Endothelial cell of umbilical vein (primary cell): Measurements from ENCODE around the gene TXNRD2. TPM values are rescaled to one million over a fixed set of nuclear protein-coding genes. Genes with fewer than 3 reads are reported as not detected.

ENCODE experiments used
- BruUV-seq: library from RNA; stranded (reverse); fragments of 400-500 nt; replicated peaks from 2 replicates; lab custom pipeline; 2021; lab: Mats Ljungman, UMichigan
- CTCF ChIA-PET: fragments of 300-600, 350-600 bp; sonication (Branson Sonifier 250); formaldehyde crosslinking; loops from one replicate; lab custom pipeline; 2021; ENCODE audit warnings: antibody characterized with exemption, inconsistent platforms; lab: Charles Lee
- POLR2A ChIA-PET: fragments of 300-600, 350-600 bp; sonication (Branson Sonifier 250); formaldehyde crosslinking; loops from one replicate; lab custom pipeline; 2021; ENCODE audit warnings: antibody characterized with exemption, inconsistent platforms; lab: Charles Lee
- DNase-seq: peaks from one replicate; pipeline ENCODE4 v3.0.0-alpha.2; 2011; ENCODE audit warnings: low read depth, low spot score
- FAIRE-seq: peaks from 2 replicates; lab custom pipeline; 2011; peaks lifted over from hg19 to GRCh38; lab: Jason Lieb, UNC
- H2AFZ ChIP-seq: 2 replicates; pipeline ENCODE4 v1.6.0; 2012; ENCODE audit warnings: low read depth, low read length, control low read depth, inconsistent platforms
- H3K27ac ChIP-seq: 2 replicates; pipeline ENCODE4 v1.5.1; 2011; ENCODE audit warnings: low read depth, mild to moderate bottlenecking, control low read depth, low read length, moderate library complexity; ENCODE audit not compliant: insufficient read depth
- H3K27me3 ChIP-seq, 2 experiments: 2 replicates each; pipeline versions ENCODE4 v1.6.0 to v1.6.1; 2011; ENCODE audit warnings: low read length in 2 of 2, mixed read lengths in 1 of 2; ENCODE audit not compliant: control insufficient read depth in 2 of 2, insufficient read depth in 2 of 2
- H3K36me3 ChIP-seq, 2 experiments: 2 replicates in 1 of 2; 3 replicates in 1 of 2; pipeline ENCODE4 v1.5.1; 2011; ENCODE audit warnings: low read length in 2 of 2, mild to moderate bottlenecking in 1 of 2, moderate library complexity in 1 of 2; ENCODE audit not compliant: control insufficient read depth in 2 of 2, insufficient read depth in 2 of 2; ENCODE audit errors: extremely low read depth in 1 of 2
- H3K4me1 ChIP-seq: 3 replicates; pipeline ENCODE4 v1.5.1; 2011; ENCODE audit warnings: mild to moderate bottlenecking, low read length; ENCODE audit not compliant: control insufficient read depth, insufficient read depth; ENCODE audit errors: extremely low read depth
- H3K4me2 ChIP-seq: 2 replicates; pipeline ENCODE4 v1.6.1; 2011; ENCODE audit warnings: low read length, control low read depth, mixed read lengths; ENCODE audit not compliant: insufficient read depth
- H3K4me3 ChIP-seq, 3 experiments: fragments of 200-600 bp in 1 of 3; sonication (generic), shearing (Covaris generic) in 1 of 3; replicated peaks in 1 of 3; 2 replicates each; pipeline ENCODE4 v1.5.1; 2011 to 2016; ENCODE audit warnings: control low read depth in 3 of 3, low read length in 3 of 3, mild to moderate bottlenecking in 2 of 3, inconsistent platforms in 1 of 3, low read depth in 1 of 3, moderate library complexity in 1 of 3; ENCODE audit not compliant: insufficient read depth in 1 of 3
- H3K79me2 ChIP-seq: 2 replicates; pipeline ENCODE4 v1.6.0; 2012; ENCODE audit warnings: low read length, inconsistent platforms; ENCODE audit not compliant: control insufficient read depth, insufficient read depth
- H3K9ac ChIP-seq: replicated peaks from 2 replicates; pipeline ENCODE3; 2011; ENCODE audit warnings: low read length, control low read depth; ENCODE audit not compliant: insufficient read depth; ENCODE audit errors: extremely low read depth
- H3K9me1 ChIP-seq: replicated peaks from 3 replicates; pipeline ENCODE4 v1.6.0; 2011; ENCODE audit warnings: mild to moderate bottlenecking, low read length; ENCODE audit not compliant: control insufficient read depth, insufficient read depth; ENCODE audit errors: extremely low read depth
- H3K9me3 ChIP-seq: replicated peaks from 2 replicates; pipeline ENCODE4 v1.5.1; 2012; ENCODE audit warnings: low read length, inconsistent platforms; ENCODE audit not compliant: control insufficient read depth, insufficient read depth
- H4K20me1 ChIP-seq: replicated peaks from 2 replicates; pipeline ENCODE3; 2011; ENCODE audit warnings: mild to moderate bottlenecking, low read length; ENCODE audit not compliant: control insufficient read depth, insufficient read depth; ENCODE audit errors: extremely low read depth
- CTCF ChIP-seq, 2 donors: IDR thresholded peaks; 1 replicate in 1 of 2; 2 replicates in 1 of 2; pipeline ENCODE4 v1.5.1; 2011; ENCODE audit warnings: low read length in 2 of 2, mild to moderate bottlenecking in 2 of 2, moderate library complexity in 2 of 2, control low read depth in 1 of 2, inconsistent platforms in 1 of 2, low read depth in 1 of 2; ENCODE audit not compliant: insufficient read depth in 1 of 2; ENCODE audit errors: extremely low read depth in 1 of 2
- EZH2 ChIP-seq: IDR thresholded peaks from 2 replicates; pipeline ENCODE4 v1.6.1; 2012; ENCODE audit warnings: borderline replicate concordance, low read depth, mild to moderate bottlenecking, moderate library complexity, low read length, inconsistent platforms; ENCODE audit not compliant: severe bottlenecking
- FOS ChIP-seq: IDR thresholded peaks from 2 replicates; pipeline ENCODE4 v1.6.1; 2011; ENCODE audit warnings: mild to moderate bottlenecking, low read length, moderate library complexity, borderline replicate concordance; ENCODE audit not compliant: insufficient read depth
- GATA2 ChIP-seq: IDR thresholded peaks from 2 replicates; pipeline ENCODE4 v1.7.0; 2011; ENCODE audit warnings: low read depth, mild to moderate bottlenecking, moderate library complexity, mixed read lengths, low read length; ENCODE audit not compliant: insufficient read length, insufficient read depth
- JUN ChIP-seq: IDR thresholded peaks from 2 replicates; pipeline ENCODE4 v1.6.1; 2011; ENCODE audit warnings: borderline replicate concordance, low read depth; ENCODE audit not compliant: insufficient read length, insufficient read depth
- MAX ChIP-seq: IDR thresholded peaks from 2 replicates; pipeline ENCODE4 v1.6.1; 2011; ENCODE audit not compliant: insufficient read depth, insufficient read length
- MYC ChIP-seq: IDR thresholded peaks from one replicate; pipeline ENCODE4 v1.6.1; 2011; ENCODE audit warnings: mild to moderate bottlenecking, low read depth, low read length
- POLR2A ChIP-seq: IDR thresholded peaks from 2 replicates; pipeline ENCODE4 v1.6.1; 2012; ENCODE audit warnings: low read depth, mild to moderate bottlenecking, control low read depth, low read length
- POLR2AphosphoS5 ChIP-seq: IDR thresholded peaks from 2 replicates; pipeline ENCODE4 v1.6.1; 2012; ENCODE audit warnings: low read depth, mild to moderate bottlenecking, control low read depth, low read length, moderate library complexity; ENCODE audit not compliant: insufficient read depth
- dilution Hi-C: fragments of 300-500 bp; cut with MboI; formaldehyde crosslinking; loops from one replicate; pipeline ENCODE4 v1.15.0; 2019; ENCODE audit warnings: low sequenced_read_pairs; ENCODE audit not compliant: extremely low pct_ligation_motif_present
- intact Hi-C: fragments of 100-400 bp; cut with micrococcal nuclease; formaldehyde crosslinking; loops from one replicate; pipeline ENCODE4 v1.10.0; 2022
- polyA plus RNA-seq, 4 experiments: library from polyadenylated mRNA; depleted of rRNA in 3 of 4; stranded (reverse) in 3 of 4; unstranded in 1 of 4; fragments of >200 nt; gene quantifications; 2 replicates each; pipeline versions ENCODE4 v1.2.1 to v1.2.3, GENCODE V29; 2011 to 2012; ENCODE audit warnings: missing spikeins in 1 of 4
- total RNA-seq: library from RNA; stranded (reverse); gene quantifications from 2 replicates; pipeline ENCODE4 v1.2.3, GENCODE V29; 2021

Gene TXNRD2
- total and polyA plus RNA-seq, 2 donors (not counting 3 experiments of a cell fraction or from before 2014, with no cell fraction given), result 211 to 440 TPM

GRCh38 chr22:19913337-19913936 is 28.2 kb downstream of the TXNRD2 start:
- no peak for DNase-seq
- no peaks in the 10 kb centered on the region for H3K9me1 ChIP-seq
- no TSS peak for BruUV-seq
- peaks cover 3% of the 10 kb centered on the region for H3K4me1 ChIP-seq
- H3K9ac ChIP-seq, result no peak overlapping the region
- H4K20me1 ChIP-seq, result no peaks in the 10 kb centered on the region
- FAIRE-seq, result no peak
- TF ChIP-seq POLR2AphosphoS5 (no peak), FOS (no peak), MAX (no peak), POLR2A (no peak), EZH2 (no peak), MYC (no peak), GATA2 (no peak), CTCF (IDR thresholded peaks at IDR 0.05; ENCODE audit: extremely low read depth in 1 of 2, insufficient read depth in 1 of 2, low read depth in 1 of 2, low read length in 2 of 2) (no peak), JUN (no peak)
- no peak overlapping the region for H3K4me2 ChIP-seq
- ChIA-PET POLR2A (no interaction called here), CTCF (interaction anchor here (0.7 to 5.2 kb wide), 7 partner anchors 9 to 190 kb away, joined by 3 to 372 read pairs (median 6); partner anchors contain the start of gene GP1BB)
- intact Hi-C loops, result loop anchor here (5.0 kb wide), 1 partner anchor 141 kb away; no protein-coding TSS in a partner anchor
- no peaks in the 10 kb centered on the region for H3K79me2 ChIP-seq
- no peak overlapping the region for H2AFZ ChIP-seq
- dilution Hi-C loops, result no loop called here
- no peaks in the 10 kb centered on the region for H3K27me3 ChIP-seq
- H3K27ac ChIP-seq, result no peak overlapping the region
- no peak overlapping the region for H3K4me3 ChIP-seq
- H3K36me3 ChIP-seq, result peaks cover 9 to 49% of the 10 kb centered on the region in 2 experiments
- H3K9me3 ChIP-seq, result no peaks in the 10 kb centered on the region
